OCI-LY3 (cell line): ENCODE measurements around the gene UST.
"Not testable (repeated sequence)": the region's sequence is repeated elsewhere in the genome, so short reads cannot be mapped to it uniquely, and the experiment has no call there.

Experiments
- H2AFZ ChIP-seq: fragments of 200-600, 300-600 bp; shearing (Covaris generic); 2 replicates; pipeline ENCODE4 v1.6.0; 2014; ENCODE audit warnings: antibody characterized with exemption, low read depth, low read length
- H3K27ac ChIP-seq: fragments of 200-600, 300-600 bp; sonication (generic); 2 replicates; pipeline ENCODE4 v1.5.1; 2014; ENCODE audit warnings: mild to moderate bottlenecking, low read length, moderate library complexity, mixed read lengths
- H3K27me3 ChIP-seq: fragments of 200-600, 300-600 bp; sonication (generic); 2 replicates; pipeline ENCODE4 v1.6.1; 2014; ENCODE audit warnings: low read depth, low read length, mixed read lengths
- H3K36me3 ChIP-seq: fragments of 200-600, 300-600 bp; sonication (generic); replicated peaks from 2 replicates; pipeline ENCODE3; 2014; ENCODE audit warnings: low read depth, low read length, mixed read lengths
- H3K4me1 ChIP-seq: fragments of 300-600, 200-600 bp; sonication (generic); 2 replicates; pipeline ENCODE4 v1.6.1; 2014; ENCODE audit warnings: low read length, mixed read lengths
- H3K4me2 ChIP-seq: fragments of 200-600, 300-600 bp; sonication (generic); 2 replicates; pipeline ENCODE4 v1.6.1; 2014; ENCODE audit warnings: low read length, mixed read lengths
- H3K4me3 ChIP-seq: fragments of 300-600, 200-600 bp; sonication (generic); 2 replicates; pipeline ENCODE4 v1.5.1; 2014; ENCODE audit warnings: antibody characterized with exemption, mild to moderate bottlenecking, low read length, moderate library complexity
- H3K79me2 ChIP-seq: fragments of 300-600, 200-600 bp; shearing (Covaris generic); 2 replicates; pipeline ENCODE4 v1.6.1; 2014; ENCODE audit warnings: mild to moderate bottlenecking, low read length, mixed read lengths
- H3K9ac ChIP-seq: fragments of 300-600, 200-600 bp; shearing (Covaris generic); 2 replicates; pipeline ENCODE4 v1.6.0; 2014; ENCODE audit warnings: mild to moderate bottlenecking, low read length, moderate library complexity
- H3K9me3 ChIP-seq: fragments of 200-600, 300-600 bp; shearing (Covaris generic); 2 replicates; pipeline ENCODE4 v1.6.1; 2014; ENCODE audit warnings: low read length, mixed read lengths; ENCODE audit not compliant: insufficient read depth
- H4K20me1 ChIP-seq: fragments of 200-600, 300-600 bp; sonication (generic); 2 replicates; pipeline ENCODE4 v1.6.1; 2016; ENCODE audit warnings: low read length, mixed read lengths; ENCODE audit not compliant: insufficient read depth
- EZH2phosphoT487 ChIP-seq: fragments of 200-600 bp; shearing (Covaris generic); IDR thresholded peaks from 2 replicates; pipeline ENCODE4 v1.6.1; 2018; ENCODE audit warnings: antibody characterized with exemption, mixed run types, low read depth
- TF ChIP-seq, protein P1 (sequence below): fragments of 200-600, 300-600 bp; sonication (generic); IDR thresholded peaks from 2 replicates; pipeline ENCODE4 v1.5.1; 2014; ENCODE audit warnings: antibody characterized with exemption, low read length, low read depth

UST gene

DNA sequence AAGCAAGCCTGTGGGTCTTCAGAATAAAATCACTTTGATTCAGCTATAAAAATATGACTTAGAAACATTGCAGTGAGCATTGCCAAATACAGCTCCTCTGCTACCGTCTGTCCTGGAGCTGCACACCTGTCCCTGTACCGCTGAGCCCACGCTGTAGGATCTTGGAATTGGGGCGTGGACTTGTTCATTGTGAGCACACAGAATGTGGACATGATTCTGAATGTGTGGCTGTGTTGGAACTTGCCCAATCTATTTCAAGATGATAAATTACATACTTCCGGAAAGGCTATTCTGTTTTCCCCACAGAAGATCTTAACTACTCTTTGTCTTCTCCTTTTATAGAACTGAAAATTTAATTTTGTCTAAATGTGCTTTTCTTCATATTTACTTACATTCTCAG is 107.3 kb downstream of the UST start:
- no peak overlapping the region for H3K4me3 ChIP-seq
- no peaks in the 10 kb centered on the region for H3K9me3 ChIP-seq
- no peaks in the 10 kb centered on the region for H4K20me1 ChIP-seq
- TF ChIP-seq, protein P1, sequence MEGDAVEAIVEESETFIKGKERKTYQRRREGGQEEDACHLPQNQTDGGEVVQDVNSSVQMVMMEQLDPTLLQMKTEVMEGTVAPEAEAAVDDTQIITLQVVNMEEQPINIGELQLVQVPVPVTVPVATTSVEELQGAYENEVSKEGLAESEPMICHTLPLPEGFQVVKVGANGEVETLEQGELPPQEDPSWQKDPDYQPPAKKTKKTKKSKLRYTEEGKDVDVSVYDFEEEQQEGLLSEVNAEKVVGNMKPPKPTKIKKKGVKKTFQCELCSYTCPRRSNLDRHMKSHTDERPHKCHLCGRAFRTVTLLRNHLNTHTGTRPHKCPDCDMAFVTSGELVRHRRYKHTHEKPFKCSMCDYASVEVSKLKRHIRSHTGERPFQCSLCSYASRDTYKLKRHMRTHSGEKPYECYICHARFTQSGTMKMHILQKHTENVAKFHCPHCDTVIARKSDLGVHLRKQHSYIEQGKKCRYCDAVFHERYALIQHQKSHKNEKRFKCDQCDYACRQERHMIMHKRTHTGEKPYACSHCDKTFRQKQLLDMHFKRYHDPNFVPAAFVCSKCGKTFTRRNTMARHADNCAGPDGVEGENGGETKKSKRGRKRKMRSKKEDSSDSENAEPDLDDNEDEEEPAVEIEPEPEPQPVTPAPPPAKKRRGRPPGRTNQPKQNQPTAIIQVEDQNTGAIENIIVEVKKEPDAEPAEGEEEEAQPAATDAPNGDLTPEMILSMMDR: no peak
- no peak for TF ChIP-seq EZH2phosphoT487
- H2AFZ ChIP-seq: no peak overlapping the region
- no peaks in the 10 kb centered on the region for H3K79me2 ChIP-seq
- H3K36me3 ChIP-seq: no peaks in the 10 kb centered on the region
- H3K9ac ChIP-seq: no peak overlapping the region
- no peaks in the 10 kb centered on the region for H3K27me3 ChIP-seq
- H3K27ac ChIP-seq: no peak overlapping the region
- no peak overlapping the region for H3K4me2 ChIP-seq
- peaks cover 12% of the 10 kb centered on the region for H3K4me1 ChIP-seq

DNA sequence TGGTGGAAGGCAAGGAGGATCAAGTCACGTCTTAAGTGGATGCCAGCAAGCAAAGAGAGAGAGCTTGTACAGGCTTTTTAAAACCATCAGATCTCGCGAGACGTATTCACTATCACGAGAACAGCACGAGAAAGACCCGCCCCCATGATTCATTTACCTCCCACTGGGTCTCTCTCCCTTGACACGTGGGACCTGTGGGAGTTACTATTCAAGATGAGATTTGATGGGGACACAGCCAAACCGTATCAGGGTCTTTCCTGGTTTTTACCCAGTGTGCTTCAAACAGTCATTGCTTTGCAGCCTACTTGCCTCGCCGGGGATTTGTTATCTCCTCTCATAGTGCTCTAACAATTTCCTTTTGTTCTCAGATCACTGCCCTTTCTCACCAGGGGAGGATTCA is 108.2 kb downstream of the UST start:
- H3K36me3 ChIP-seq: no peaks in the 10 kb centered on the region
- H3K27me3 ChIP-seq: no peaks in the 10 kb centered on the region
- no peak for TF ChIP-seq EZH2phosphoT487
- TF ChIP-seq, protein P1: no peak
- no peaks in the 10 kb centered on the region for H4K20me1 ChIP-seq
- no peaks in the 10 kb centered on the region for H3K9me3 ChIP-seq
- no peak overlapping the region for H3K4me3 ChIP-seq
- H3K9ac ChIP-seq: no peak overlapping the region
- H2AFZ ChIP-seq: no peak overlapping the region
- no peak overlapping the region for H3K4me2 ChIP-seq
- no peak overlapping the region for H3K27ac ChIP-seq
- H3K79me2 ChIP-seq: no peaks in the 10 kb centered on the region
- H3K4me1 ChIP-seq: peaks cover 8% of the 10 kb centered on the region

DNA sequence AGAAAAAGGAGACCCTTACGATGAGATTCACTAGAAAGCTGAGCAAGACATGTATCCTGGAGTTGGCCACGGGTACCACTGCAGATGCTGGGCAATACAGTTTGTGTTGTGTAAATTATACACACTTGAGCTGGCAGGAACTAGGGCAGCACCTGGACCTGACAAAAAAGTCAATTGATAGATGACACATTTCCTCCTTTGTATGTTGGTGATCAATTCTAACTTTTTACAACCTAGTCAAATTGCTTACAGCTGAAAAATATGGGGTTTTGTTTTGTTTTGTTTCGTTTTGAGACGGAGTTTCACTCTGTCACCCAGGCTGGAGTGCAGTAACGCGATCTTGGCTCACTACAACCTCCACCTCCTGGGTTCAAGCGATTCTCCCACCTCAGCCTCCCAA is 108.9 kb downstream of the UST start:
- H3K36me3 ChIP-seq: no peaks in the 10 kb centered on the region
- H3K27ac ChIP-seq: no peak overlapping the region
- no peak overlapping the region for H3K9ac ChIP-seq
- TF ChIP-seq, protein P1: no peak
- no peak for TF ChIP-seq EZH2phosphoT487
- H3K79me2 ChIP-seq: no peaks in the 10 kb centered on the region
- no peaks in the 10 kb centered on the region for H4K20me1 ChIP-seq
- peaks cover 8% of the 10 kb centered on the region for H3K4me1 ChIP-seq
- H3K4me2 ChIP-seq: no peak overlapping the region
- no peaks in the 10 kb centered on the region for H3K9me3 ChIP-seq
- no peaks in the 10 kb centered on the region for H3K27me3 ChIP-seq
- no peak overlapping the region for H2AFZ ChIP-seq
- no peak overlapping the region for H3K4me3 ChIP-seq

DNA sequence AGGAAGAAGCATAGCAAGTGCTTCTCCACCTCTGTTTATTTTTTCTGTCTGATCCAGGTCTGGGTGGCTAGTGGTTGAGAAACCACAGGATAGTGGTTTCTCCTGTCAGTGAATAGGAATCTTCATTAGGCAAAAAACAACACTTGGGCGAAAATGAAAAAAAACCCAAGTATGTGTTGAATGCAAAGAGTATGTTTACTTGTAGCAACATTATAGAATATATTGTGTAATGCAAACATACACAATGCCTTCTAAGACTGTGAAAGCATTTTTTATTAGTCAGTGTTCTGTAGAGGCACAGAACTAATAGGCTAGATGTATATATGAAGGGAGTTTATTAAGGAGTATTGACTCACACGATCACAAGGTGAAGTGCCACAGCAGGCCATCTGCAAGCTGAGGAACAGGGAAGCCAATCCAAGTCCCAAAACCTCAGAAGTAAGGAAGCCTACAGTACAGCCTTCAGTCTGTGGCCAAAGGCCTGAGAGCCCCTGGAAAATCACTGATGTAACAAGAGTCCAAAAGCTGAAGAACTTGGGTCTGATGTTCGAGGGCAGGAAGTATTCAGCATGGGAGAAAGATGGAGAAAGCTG is 111.1 kb downstream of the UST start:
- Histone ChIP-seq H3K27me3 (no peaks in the 10 kb centered on the region), H4K20me1 (no peaks in the 10 kb centered on the region), H3K9ac (no peak overlapping the region), H3K9me3 (no peaks in the 10 kb centered on the region), H2AFZ (no peak overlapping the region), H3K27ac (no peak overlapping the region), H3K4me3 (no peak overlapping the region), H3K4me1 (peaks cover 8% of the 10 kb centered on the region), H3K79me2 (no peaks in the 10 kb centered on the region), H3K36me3 (no peaks in the 10 kb centered on the region), H3K4me2 (no peak overlapping the region)
- no peak for TF ChIP-seq EZH2phosphoT487
- TF ChIP-seq, protein P1: no peak

DNA sequence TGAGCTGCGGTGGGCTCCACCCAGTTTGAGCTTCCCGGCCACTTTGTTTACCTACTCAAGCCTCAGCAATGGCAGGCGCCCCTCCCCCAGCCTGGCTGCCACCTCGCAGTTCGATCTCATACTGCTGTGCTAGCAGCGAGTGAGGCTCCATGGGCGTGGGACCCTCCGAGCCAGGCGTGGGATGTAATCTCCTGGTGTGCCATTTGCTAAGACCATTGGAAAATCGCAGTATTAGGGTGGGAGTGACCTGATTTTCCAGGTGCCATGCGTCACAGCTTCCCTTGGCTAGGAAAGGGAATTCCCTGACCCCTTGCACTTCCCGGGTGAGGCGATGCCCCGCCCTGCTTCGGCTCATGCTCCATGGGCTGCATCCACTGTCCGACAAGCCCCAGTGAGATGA is 117.3 kb downstream of the UST start:
- H4K20me1 ChIP-seq, H2AFZ ChIP-seq, H3K4me3 ChIP-seq, H3K79me2 ChIP-seq, H3K27me3 ChIP-seq, H3K4me2 ChIP-seq, H3K9me3 ChIP-seq, H3K27ac ChIP-seq, H3K9ac ChIP-seq, H3K36me3 ChIP-seq: not testable (repeated sequence)
- peaks cover 33% of the 10 kb centered on the region for H3K4me1 ChIP-seq
